Subcutaneous adipose tissue (tissue), 4 donors: Measurements from ENCODE around the gene ADGRG2. TPM values are rescaled to one million over a fixed set of nuclear protein-coding genes. Genes with fewer than 3 reads are reported as not detected.

Experiments used
- total RNA-seq, 4 donors: library from RNA; depleted of rRNA; stranded (reverse); fragments of >200 nt; gene quantifications; one replicate each; pipeline ENCODE4 v1.1.0, GENCODE V29; 2016
- TF ChIP-seq, protein P1 (sequence below): fragments of 450-650 bp; IDR thresholded peaks from one replicate; pipeline ENCODE4 v1.5.1; 2016; ENCODE audit warnings: low read depth, mild to moderate bottlenecking, control low read depth, antibody characterized with exemption, moderate library complexity

The ADGRG2 gene
- total RNA-seq, 4 donors from 2014 or later: 1.1 to 6.8 (median 3.8) TPM

DNA sequence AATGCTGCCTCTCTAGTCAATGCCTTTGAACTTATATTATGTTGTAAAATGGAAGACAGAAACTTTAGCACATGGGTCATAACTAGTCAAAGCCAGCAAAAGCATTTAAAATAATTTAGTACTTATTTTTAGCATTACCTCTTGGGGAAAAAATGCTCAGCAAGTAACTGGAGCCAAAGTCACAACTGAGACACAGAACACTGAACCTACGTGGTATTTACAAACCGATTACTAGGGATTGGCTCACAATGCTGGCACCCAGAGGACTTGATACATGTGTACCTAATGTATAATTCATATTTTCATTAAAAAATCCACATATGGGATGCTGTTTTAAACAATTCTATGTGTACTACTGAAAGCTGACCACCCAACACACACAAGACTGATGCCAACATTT lies 176.8 kb downstream of the ADGRG2 start:
- TF ChIP-seq, protein P1, sequence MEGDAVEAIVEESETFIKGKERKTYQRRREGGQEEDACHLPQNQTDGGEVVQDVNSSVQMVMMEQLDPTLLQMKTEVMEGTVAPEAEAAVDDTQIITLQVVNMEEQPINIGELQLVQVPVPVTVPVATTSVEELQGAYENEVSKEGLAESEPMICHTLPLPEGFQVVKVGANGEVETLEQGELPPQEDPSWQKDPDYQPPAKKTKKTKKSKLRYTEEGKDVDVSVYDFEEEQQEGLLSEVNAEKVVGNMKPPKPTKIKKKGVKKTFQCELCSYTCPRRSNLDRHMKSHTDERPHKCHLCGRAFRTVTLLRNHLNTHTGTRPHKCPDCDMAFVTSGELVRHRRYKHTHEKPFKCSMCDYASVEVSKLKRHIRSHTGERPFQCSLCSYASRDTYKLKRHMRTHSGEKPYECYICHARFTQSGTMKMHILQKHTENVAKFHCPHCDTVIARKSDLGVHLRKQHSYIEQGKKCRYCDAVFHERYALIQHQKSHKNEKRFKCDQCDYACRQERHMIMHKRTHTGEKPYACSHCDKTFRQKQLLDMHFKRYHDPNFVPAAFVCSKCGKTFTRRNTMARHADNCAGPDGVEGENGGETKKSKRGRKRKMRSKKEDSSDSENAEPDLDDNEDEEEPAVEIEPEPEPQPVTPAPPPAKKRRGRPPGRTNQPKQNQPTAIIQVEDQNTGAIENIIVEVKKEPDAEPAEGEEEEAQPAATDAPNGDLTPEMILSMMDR: no peak

DNA sequence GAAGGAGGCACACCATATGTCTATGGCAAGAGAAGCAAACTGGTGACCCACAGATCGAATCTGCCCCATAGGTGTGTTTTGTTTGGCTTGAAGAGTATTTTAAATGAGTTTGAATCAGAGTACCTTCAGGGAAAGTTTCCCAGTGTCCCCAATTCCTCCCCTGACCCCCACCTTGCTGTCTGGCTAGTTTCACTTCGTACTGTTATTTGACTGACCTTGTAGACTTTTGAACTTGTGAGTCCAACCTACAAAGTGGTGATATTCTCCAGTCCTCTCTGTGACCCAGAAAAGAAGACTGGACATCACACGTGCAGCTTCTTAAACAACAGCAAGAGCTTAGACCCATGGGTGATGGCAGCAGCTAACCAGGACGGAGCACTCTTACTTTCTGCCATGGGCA lies 177.8 kb downstream of the ADGRG2 start:
- TF ChIP-seq, protein P1: no peak

DNA sequence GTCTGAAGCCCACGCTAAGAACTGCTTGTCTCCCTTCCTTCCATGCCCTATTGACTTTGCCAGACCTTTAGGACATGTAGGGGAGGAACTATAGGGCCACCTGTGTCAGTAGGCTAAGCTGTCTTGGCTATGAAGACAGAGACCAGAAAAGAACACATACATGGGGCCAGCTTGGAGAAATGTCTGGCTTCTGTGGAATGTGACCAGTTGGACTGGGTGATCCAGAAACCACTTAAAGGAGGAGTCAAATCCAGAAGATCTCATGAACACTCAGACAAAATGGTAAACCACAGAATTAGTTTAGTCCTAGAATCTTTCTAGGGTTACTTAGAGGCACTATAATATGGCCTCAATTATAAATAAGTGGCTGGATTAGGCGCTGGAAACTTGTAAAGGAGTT lies 180.4 kb downstream of the ADGRG2 start:
- TF ChIP-seq, protein P1: no peak

Other genes starting within 250 kb of the ADGRG2 start
- 10 to 100 TPM; 14.8 to 57.3 (median 15.7) TPM for gene PHKA2, start 138.4 kb downstream of the ADGRG2 start, total RNA-seq
- 100 to 1,000 TPM in 1 of 4 donors, 10 to 100 TPM in 3; 55.3 to 163 (median 73.9) TPM for gene PDHA1, start 221.5 kb upstream of the ADGRG2 start, total RNA-seq